Thyroid gland (tissue), 4 donors: Measurements from ENCODE around the gene ACOT8.

Experiments used
- POLR2A ChIP-seq, 2 donors: fragments of 450-650 bp; IDR thresholded peaks; one replicate each; pipeline ENCODE4 v1.6.1; 2017; ENCODE audit warnings: antibody characterized with exemption in 2 of 2, mild to moderate bottlenecking in 2 of 2, moderate library complexity in 1 of 2
- TF ChIP-seq, protein P1 (sequence below), 6 experiments: fragments of 200-600 bp in 3 of 6; fragments of 450-650 bp in 3 of 6; sonication (generic) in 3 of 6; IDR thresholded peaks; one replicate each; pipeline ENCODE4 v1.5.1; 2016 to 2019; ENCODE audit warnings: antibody characterized with exemption in 6 of 6, mild to moderate bottlenecking in 2 of 6, inconsistent platforms in 1 of 6, moderate library complexity in 1 of 6

DNA sequence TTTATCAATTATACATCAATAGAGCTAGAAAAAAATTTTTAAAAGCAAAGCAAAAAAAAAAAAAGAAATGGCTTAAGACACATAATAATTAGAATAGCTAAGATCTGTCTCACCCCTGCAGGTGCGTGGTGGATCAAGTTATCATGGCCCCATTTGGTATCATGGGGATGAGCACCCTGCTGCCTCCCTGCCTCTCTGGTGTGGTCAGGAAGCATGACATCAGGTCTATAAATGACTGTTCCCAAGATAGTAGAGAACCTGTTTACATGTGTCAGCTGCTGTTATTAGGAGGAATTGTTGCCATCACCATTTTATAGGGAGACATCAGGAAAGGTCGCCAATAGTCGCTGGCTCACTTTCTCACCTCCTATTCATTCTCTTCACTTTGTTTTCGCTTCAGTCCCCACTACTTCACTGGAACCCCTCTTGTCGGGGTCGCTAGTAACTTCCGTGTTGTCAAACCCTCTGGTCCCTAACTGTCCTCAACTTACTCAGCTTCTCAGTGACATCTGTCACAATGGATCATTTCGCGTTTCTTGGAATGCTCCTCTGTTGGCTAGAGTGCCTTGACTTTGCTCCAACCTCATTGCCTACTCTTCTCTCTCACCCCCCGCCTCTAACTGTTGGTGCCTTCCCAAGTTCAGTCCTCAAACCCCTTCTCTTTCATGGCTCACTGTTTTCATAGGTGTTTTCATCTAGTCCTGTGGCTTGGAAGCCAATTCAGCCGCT is 60.7 kb downstream of the ACOT8 start:
- TF ChIP-seq, protein P1, sequence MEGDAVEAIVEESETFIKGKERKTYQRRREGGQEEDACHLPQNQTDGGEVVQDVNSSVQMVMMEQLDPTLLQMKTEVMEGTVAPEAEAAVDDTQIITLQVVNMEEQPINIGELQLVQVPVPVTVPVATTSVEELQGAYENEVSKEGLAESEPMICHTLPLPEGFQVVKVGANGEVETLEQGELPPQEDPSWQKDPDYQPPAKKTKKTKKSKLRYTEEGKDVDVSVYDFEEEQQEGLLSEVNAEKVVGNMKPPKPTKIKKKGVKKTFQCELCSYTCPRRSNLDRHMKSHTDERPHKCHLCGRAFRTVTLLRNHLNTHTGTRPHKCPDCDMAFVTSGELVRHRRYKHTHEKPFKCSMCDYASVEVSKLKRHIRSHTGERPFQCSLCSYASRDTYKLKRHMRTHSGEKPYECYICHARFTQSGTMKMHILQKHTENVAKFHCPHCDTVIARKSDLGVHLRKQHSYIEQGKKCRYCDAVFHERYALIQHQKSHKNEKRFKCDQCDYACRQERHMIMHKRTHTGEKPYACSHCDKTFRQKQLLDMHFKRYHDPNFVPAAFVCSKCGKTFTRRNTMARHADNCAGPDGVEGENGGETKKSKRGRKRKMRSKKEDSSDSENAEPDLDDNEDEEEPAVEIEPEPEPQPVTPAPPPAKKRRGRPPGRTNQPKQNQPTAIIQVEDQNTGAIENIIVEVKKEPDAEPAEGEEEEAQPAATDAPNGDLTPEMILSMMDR (IDR thresholded peaks at IDR 0.05) = no peak
- TF ChIP-seq POLR2A (IDR thresholded peaks at IDR 0.05) = no peak
